Left ventricle myocardium superior (tissue), 1 donor: ENCODE data around the gene OGDH. TPM values are rescaled to one million over a fixed set of nuclear protein-coding genes. Genes with fewer than 3 reads are reported as not detected.

Experiments used
- ATAC-seq: fragments of 200-7000 bp; cut with Tn5 transposase; one replicate; pipeline ENCODE4 v1.9.1; 2020; ENCODE audit warnings: mild to moderate bottlenecking, moderate library complexity
- DNase-seq: peaks from one replicate; pipeline ENCODE4 v3.0.0-alpha.2; 2020
- intact Hi-C: fragments of 100-400 bp; cut with micrococcal nuclease; formaldehyde crosslinking; loops from one replicate; pipeline ENCODE4 v1.11.0; 2022
- total RNA-seq: library from RNA; stranded (reverse); fragmentation: NEBNext Ultra II Directional; extraction: Animal tissue kit (Norgen Biotek cat#: 25700); gene quantifications from one replicate; pipeline ENCODE4 v1.2.1, GENCODE V29; 2021
- donor health status: DM: no; HTN: yes; CAD: no; lungs with severe emphysema.

OGDH gene
- total RNA-seq, 1 donor from 2014 or later, result 701 TPM

DNA sequence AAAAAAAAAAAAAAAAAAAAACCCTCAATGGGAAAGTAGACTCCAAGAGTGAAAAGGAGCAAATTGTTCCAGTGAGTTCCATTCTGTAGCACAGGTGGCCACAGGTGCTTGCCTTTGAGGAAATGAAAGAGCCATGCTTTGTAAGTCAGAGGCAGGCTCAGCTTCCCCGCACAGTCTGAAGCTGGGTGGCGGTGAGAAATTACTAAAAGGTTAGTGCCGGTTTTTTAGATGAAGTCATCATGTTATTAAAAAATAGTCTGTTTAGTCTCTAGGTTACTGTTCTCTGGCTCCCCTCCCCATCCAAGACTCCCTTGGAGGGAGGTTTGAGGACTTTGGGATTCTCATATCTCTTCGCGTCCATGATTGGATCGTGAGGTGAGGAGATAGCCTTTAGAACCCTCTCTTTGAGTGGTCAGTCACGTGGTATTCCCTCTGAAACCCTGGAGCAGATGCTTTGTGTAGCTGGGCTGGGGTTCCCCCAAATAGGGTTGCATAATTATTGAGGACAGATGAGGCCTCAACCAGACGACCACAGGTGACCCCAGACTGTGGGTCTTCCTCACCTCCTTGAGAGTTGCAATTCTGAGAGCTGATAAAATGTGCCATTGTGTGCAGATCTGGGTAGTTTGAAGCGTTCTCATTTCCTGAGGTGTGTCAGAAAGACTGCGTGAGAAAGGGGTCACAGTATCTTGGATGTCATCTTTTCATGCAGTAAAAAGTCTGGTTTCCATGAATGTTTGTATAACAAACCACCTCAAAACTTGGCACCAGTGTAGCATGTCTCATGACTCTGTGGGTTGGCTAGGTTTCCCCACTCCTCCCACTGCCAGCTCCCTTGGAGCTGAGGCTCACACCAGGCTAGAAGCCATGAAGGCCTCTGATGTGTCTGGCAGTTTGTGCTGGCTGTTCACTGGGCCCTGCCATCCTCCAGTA, 27.1 kb downstream of the OGDH start:
- DNase-seq, result peak; percentile 75
- peak; percentile 68 for ATAC-seq
- intact Hi-C loops, result no loop called here

DNA sequence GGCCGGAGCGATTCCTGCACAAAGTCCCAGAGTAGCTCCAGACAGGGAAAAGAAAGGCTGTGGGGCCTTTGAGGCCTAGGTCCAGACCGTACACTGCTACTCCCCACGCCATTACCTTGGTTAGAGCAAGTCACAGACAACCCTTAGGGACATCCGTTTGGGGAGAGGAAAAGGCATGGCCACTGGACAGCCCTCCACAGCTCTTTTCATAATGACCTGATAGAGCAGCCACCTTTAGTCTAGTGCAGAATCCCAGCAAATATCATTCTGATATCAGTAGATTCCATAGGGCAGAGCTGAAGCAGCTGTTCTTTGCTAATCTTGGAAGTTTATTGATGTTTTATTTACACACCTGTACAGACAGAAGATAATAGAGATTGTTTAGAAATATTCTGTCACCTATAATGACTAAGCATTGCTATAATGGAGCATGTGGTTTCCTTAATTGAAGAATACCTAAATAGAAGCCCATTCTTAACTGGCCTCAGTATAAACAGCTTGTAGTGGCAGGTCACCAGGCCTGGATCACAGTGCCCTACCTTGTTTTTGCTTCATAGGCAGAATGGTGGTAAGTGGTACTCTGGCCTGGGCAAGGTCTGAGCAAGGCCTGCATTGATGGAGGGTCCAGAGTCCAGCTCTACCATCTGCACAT, 27.9 kb downstream of the OGDH start:
- intact Hi-C loops, result no loop called here
- DNase-seq (no peak), ATAC-seq (no peak)

DNA sequence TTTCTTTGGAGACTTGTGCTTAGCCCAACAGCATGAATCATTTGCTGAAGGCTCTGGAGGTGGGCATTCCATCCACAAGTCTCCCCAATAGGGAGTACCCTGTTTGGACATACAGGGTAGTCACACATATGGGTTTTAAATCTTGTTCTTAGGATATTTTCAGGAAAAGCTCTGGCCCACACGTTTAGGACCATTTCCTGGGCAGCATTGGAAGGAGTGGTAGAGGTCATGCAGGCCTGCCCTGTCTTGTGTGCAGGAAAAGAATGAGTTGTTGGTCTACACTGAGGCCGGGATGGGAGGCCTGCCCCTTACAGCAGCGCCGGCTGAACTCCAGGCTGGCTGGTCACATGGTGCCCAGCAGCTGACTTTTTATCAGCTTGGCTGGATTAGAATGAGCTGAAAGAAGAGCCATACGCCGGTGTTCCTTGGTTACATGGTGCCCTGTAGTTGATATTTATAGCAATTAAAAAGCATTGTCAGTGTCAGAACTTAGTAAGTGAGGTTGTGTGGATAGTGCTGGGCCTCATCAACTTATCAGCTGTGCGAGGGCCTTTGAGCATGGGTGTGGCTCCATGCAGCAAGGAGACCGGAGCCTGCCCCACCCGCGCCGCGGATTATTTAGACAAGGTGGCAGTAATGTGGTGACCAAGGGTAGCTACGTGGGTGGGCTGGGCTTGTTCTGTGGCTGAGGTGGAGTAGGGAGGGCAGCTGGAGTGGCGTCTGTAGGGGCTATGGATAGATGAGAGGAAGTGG, 28.6 kb downstream of the OGDH start:
- intact Hi-C loops, result no loop called here
- peak; percentile 78 for DNase-seq
- ATAC-seq, result peak; percentile 79

DNA sequence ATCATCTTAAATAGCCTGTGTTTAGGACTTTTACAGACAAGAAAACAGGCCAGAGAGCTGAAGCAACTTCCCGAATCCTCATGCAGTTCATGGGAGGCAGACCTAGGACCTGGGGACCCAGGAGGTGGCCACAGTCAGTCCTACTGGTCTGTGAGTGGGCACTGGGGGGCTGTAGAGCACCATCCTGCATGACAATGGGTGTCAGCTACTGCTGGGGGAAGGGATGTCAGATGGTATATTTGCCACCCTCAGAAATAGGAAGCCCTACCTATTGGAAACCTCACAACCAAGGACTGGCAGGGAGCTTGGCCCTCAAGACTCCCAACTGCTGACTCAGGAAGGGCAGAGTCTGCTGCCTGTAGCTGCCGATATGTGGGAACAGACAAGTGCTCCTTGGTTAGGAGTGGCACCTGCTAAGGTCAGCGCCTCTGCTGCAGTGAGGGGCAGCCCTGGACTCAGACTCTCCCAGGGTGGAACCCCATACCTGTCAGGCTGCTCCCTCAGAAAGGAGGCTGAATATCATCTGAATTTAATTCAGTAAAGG, 29.7 kb downstream of the OGDH start:
- ATAC-seq (no peak), DNase-seq (no peak)
- intact Hi-C loops, result no loop called here

DNA sequence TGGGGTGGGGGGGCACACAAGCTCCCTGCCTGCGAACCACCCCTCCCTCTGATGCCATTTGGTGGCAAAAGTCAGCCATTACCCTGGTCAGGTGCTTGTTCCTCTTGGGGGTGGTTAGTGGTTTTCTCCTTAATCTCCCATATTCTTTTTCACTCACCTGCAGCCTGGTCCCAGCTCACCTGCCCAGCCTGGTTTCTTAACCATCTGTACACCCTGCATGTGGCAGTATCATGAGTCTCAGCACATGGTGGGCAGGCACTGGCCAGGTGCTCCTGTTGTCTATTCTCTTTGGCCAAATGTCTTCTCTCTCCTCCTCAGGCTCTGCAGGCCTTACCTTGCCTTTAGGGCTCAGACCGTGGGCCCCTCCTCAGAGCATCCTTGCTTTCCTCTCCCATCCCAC, 30.5 kb downstream of the OGDH start:
- DNase-seq (no peak), ATAC-seq (no peak)
- intact Hi-C loops, result no loop called here

DNA sequence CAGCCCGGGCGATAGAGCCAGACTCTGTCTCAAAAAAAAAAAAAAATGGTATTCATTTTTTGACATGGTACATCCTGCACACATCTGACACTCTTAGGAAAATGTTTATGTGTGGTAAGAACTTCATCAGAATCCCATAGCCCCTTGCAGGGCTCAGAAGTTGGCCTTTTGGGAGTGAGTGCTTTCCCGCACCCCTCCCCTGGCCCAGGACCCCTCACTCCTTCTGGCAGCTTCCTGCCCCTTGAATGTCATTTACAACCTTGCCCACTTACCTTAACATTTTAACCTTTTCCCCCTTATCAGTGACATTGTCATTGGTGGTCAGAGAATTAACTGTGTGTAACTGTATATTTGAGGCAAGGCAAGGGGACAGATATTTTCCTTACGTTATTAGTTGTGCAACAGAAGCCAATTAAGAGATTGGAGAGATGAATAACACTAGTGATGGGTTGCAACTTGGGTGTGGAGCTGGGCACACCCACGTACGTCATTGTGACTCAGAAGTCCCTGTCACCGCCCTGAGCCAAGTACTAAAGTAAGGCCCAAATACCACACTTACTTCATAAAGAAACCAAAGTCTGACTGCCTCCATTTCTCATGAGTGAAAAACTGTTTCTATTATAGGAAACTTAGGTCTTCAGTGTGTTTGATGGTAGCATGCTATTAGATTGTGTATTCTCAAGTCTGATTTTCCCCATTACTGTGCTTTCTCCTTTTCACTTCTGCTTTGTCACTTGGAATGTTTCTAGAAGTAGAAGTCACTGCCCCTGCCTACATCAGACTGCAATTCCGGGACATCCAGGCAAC, 31.6 kb downstream of the OGDH start:
- DNase-seq, result peak; percentile 53
- intact Hi-C loops, result no loop called here
- peak; percentile 11 for ATAC-seq

DNA sequence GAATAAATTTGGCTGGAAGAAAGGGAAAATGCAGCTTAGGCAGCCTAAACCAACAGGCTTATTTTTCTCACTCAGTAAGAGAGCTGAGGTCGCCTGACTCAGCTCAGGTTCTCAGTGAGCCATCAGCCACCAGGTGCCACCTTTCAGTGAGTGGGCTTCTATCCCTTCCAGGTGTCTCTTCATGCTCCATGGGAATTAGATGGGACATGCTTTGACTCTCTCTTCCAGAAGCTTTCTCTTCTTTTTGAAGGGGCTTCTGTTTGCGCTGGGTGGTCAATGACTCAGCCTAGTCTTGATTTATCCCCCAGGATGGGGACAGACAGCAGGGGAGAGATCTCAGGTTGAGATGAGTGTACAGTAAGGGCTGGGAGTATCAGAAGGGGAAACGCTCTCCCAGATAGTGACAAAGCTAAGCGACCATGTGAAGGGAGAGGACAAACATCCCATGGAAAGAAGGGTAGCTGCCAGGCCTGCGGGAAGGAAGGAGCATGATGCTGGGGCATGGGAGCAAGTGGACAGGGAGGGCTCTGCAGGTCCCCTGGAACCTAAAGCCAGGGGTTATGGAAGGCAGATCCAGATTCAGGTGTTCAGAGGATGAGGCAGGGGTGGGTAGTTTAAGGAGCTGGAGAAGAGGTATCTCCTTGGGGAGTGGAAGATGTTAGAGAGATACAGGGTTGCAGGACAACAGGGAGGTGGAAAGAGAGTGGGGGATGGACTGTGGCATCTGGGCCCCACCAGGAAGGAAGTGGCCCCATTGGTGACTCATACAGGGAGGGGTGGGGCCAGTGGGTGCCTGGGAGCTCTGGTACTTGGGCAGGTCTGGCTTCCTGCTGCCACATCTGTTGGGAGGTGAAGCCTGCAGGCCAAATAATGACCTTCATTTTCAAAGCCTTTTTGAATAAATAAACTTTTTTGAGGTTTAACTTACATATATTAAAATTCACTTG, 32.5 kb downstream of the OGDH start:
- ATAC-seq (peak; percentile 37), DNase-seq (peak; percentile 68)
- intact Hi-C loops, result no loop called here

DNA sequence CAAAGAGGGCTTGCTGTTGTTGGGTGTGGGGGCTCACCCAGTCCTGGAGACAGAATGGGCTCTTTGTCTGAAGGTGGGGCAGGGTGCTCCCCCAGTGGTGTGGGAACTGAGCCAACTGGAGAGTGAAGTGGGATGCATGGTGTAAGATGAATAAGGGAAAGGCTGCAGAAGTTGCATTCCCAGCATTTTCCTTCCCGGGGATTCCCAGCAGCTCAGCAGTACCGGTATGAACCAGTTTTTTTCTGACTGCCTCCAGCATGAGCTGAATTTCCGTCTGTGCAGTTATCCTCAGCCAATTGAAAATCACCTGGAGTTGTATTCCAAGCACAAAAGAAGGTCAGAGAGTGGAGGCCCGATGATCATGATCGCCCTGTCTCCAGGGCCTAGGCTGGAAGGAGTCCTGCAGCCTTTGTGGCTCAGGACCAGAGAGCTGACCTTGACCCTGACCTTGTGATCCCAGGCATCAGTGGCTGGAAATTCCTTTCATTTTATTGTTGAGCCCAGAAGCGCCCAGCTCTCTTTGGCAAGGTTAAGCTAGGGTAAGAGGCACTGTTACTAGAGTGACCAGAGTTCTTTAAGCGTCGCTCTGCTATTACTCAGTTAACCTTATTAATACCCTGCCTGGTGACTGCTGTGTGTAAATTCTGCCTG, 33.4 kb downstream of the OGDH start:
- DNase-seq (no peak), ATAC-seq (peak; percentile 51)
- intact Hi-C loops, result no loop called here

DNA sequence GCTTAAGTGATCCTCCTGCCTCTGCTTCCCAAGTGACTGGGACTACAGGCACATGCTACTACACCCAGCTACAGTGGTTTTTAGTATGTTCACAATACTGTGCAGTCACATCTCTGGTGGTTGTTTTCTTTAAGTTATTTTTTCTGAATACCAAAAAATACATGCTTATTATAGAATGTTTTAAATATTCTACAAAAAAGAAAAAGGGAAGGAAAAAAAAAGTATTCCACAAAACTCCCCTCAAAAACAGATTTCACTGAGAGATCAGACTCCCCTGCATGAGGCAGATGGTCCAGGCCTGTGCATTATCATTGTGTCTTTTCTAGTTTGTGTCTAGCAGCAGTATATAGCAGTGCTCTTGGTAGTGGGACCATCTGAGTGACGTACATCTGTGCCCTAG, 36.8 kb downstream of the OGDH start:
- ATAC-seq, result no peak

DNA sequence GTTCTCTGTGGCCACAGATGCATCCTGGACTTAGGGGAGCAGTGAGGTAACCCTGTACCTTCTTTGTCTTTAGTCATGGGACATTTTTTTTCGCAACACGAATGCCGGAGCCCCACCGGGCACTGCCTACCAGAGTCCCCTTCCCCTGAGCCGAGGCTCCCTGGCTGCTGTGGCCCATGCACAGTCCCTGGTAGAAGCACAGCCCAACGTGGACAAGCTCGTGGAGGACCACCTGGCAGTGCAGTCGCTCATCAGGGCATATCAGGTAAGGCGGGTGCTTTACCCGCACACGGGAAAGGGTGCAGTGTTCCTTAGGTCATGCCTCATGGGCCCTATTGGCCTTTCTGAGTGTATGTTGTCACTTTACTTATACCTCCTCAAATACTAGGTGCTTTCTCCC, 38.8 kb downstream of the OGDH start:
- DNase-seq (no peak), ATAC-seq (no peak)
- intact Hi-C loops, result no loop called here

More for the DNA sequence above, 36.8 kb downstream of the OGDH start:
- intact Hi-C loops, result no loop called here
- no peak for DNase-seq

DNA sequence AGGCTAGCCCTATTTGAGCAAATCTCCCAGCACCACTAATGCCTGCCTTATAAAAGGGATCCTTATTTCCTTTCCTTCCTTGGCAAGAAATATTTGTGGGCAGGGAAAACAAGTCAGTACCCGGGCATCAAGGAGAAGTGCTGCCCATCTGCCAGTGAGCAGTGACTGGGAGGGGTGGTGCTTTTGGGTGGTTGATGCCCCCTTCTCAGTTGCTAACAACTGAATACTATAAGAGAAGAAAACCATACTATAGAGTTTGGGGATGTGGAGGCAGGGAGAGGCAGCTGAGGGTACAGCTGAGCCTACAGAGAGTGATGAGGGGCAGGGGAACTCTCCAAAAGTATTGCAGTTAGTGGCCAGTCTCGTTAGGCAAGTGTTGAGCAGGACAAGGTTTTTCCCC, 39.3 kb downstream of the OGDH start:
- intact Hi-C loops, result no loop called here
- ATAC-seq (no peak), DNase-seq (no peak)

DNA sequence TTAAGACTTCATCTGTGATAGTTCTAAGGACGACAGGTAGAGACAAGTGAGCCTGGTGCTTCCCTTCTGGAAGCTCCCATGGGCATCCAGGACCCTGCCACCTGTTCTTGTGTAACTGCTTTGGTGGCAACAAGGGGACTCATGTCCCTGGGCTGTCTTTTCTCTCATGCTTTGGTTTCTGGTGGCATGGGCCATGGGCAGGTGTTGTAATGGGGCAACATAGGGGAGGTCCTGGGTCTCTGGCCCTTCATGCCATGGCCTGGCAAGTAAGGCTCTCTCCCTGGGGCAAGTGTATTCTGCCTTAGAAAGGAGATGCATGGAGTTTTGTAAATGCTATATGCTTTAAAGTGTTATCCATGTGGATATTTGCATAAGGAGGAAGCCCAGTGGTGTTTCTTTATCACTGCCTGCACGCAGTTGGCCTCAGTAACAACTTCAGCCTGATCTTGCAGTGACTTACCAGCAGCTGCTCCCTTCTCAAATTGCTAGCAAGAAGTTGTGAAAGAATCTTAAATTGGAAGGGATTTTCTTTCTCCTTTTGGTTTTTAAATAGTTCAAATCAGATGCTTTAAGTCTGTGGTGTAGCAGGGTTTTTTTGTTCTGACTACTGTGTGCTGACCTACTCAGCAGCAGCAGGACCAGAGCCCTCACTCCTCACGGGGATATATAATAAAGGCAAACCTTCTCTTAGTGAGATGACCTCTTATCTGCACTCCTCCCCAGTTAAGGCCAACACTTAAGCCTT, 39.9 kb downstream of the OGDH start:
- no peak for ATAC-seq
- no peak for DNase-seq
- intact Hi-C loops, result no loop called here

DNA sequence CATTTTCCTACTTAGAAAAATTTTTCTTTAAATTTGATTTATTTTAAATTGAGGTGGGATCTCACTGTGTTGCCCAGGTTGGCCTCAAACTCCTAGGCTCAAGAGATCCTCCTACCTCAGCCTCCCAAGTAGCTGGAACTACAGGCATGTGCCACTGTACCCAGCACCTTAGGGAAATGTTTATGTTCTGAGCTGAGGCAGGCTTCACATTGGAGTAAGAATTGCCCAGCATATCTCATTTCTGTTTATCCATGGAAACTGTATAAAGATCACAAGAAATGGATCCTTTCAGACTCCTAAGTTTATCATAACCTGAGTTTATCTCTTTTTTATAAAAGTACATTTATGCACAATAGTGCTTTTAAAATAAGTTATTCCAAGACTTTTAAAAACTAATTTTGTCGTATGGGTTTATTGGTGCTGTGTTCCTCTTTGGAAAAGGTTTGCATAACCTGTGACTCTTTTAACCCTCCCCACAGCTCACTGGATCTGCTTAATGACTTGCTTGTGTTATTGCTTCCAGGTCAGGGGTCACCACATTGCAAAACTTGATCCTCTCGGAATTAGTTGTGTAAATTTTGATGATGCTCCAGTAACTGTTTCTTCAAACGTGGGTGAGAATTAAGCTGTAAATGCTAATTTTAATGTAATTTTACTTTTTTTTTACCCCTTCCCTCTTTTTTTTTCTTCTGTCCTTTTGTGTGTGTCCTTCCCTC, 40.7 kb downstream of the OGDH start:
- no peak for ATAC-seq
- no peak for DNase-seq
- intact Hi-C loops, result no loop called here

DNA sequence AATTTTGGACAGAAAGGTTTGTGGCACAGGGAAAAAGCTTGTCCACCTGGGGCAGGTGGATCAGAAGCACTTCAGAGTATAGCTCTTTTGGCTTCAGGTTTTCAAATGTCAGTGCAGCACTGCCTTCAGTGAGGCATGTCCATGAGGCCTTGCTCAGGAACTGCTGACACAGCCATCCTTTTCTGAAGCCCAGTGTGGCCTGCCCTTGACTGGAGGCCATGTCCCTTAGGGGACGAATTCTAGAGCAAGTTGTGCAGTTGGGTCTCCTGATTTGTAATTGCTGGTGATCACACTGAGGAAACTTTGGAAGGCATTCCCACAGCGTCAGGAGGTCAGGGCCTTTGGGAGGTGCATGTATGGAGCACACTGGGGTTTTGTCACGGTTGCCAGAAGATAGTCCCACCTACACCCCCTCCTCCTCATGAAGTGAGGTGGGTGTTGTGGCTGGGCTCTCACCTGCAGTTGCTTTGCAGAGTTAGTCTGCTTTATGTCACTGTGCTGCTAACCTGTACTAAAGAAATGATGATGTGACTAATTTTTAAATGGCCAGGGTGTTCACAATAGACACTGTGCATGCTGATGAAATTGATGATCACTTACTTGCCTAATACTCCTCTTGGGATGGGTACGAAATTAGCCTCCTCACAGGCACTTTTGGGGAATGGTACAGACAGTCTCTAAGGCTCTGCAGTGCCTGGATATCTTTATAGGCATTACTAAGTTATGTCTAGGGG, 41.7 kb downstream of the OGDH start:
- intact Hi-C loops, result no loop called here
- DNase-seq (no peak), ATAC-seq (no peak)

DNA sequence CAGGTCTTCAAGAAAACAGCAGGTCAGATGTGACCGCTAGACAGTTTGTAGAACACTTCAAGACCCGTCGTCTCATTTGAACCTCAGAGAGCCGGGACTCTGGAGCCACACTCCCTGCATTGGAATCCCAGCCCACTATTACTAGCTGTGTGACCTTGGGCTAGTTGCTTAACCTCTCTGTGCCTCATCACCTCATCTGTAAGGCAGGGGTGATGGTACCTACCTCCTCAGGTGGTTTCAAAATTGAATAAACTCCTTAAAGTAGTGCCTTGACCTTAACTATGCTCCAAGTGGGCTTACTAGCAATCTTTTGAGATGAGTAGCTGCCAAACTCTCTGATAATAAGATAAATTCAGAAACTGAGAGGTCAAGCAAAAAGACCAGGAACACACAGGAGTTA, 43.8 kb downstream of the OGDH start:
- intact Hi-C loops, result no loop called here
- DNase-seq (no peak), ATAC-seq (no peak)
